NK-92 treated with Interleukin-12 subunit alpha and Interleukin-12 subunit beta, amount 100 ng/mL, for 24 hours (cell line): ENCODE results near the gene OR2D3.
"Not testable (repeated sequence)": the region's sequence is repeated elsewhere in the genome, so short reads cannot be mapped to it uniquely, and the experiment has no call there.

Experiments
- DNase-seq: peaks from one replicate; lab custom pipeline; 2025; lab: John Stamatoyannopoulos, UW

Gene OR2D3

GRCh38 chr11:6927030-6927617, 6.3 kb downstream of the OR2D3 start:
- no peak for DNase-seq

- DNase-seq = no peak
Observed at GRCh38 chr11:6928916-6929315, 8.1 kb downstream of the OR2D3 start.

GRCh38 chr11:6931146-6931713, 10.4 kb downstream of the OR2D3 start:
- DNase-seq = no peak

GRCh38 chr11:6932145-6932544, 11.3 kb downstream of the OR2D3 start:
- no peak for DNase-seq

DNA sequence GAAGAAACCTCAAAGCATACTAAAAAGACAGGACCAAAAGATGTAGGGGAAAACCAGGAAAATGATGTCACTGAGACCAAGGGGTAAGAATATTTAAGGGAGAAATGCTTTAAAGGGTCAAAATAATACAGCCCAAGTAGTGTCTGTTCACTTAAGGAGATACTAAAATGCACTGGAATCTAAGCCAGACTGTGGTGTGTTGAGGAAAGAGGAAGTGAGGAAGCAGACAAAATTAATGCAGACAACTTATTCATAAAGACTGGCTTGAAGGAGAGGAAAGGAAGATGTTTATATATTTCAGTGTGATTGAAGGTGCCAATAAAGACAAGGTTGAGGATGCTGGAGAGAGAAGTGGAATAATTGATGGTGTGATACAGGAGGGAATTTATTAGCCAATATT, 21.2 kb downstream of the OR2D3 start:
- no peak for DNase-seq

DNA sequence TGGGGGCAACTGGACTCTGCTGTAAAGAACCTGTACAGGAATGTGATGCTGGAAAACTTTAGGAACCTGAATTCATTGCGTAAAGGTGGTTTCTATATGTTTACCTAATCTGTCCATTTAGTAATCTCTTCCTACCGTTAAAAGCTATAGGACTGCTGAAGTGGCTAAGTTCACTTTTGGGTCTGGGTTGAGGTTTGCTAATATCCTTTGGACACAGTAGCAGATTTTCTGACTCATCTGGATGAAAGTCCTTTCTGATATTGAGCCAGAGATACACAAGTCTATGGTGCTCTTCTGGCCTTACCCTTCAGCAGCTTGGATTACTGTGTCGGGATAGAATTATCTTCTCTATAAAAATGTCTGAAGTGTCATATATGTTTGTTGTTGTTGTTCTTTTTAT, 22.3 kb downstream of the OR2D3 start:
- no peak for DNase-seq

DNA sequence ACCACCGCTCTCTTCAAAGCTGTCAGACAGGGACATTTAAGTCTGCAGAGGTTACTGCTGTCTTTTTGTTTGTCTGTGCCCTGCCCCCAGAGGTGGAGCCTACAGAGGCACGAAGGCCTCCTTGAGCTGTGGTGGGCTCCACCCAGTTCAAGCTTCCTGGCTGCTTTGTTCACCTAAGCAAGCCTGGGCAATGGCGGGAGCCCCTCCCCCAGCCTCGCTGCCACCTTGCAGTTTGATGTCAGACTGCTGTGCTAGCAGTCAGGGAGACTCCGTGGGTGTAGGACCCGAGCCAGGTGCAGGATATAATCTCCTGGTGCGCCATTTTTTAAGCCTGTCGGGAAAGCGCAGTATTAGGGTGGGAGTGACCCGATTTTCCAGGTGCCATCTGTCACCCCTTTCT, 33.4 kb downstream of the OR2D3 start:
- DNase-seq = not testable (repeated sequence)

DNA sequence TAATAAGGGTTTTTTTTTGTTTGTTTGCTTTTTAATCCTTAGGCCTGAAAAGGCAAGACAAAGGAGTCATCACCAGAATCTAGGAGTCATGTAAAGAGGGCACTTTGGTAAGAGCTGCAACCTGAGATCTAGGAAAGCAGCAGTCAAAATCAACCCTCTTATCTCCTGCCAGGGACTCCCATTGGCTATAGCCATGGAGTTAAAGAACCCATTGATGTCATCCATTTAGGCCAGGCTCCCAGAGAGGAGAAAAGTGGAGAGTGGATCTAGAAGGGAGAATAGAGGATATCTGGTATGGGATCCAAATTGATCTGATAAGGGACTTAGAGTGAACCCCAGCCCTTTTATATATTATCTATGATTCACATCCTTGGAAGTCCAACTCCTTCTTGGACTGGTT, 41.3 kb downstream of the OR2D3 start:
- no peak for DNase-seq

- DNase-seq = no peak
Observed at GRCh38 chr11:6962673-6963072, 41.9 kb downstream of the OR2D3 start.

- no peak for DNase-seq
Observed at GRCh38 chr11:6968816-6969215, 48.0 kb downstream of the OR2D3 start.

DNA sequence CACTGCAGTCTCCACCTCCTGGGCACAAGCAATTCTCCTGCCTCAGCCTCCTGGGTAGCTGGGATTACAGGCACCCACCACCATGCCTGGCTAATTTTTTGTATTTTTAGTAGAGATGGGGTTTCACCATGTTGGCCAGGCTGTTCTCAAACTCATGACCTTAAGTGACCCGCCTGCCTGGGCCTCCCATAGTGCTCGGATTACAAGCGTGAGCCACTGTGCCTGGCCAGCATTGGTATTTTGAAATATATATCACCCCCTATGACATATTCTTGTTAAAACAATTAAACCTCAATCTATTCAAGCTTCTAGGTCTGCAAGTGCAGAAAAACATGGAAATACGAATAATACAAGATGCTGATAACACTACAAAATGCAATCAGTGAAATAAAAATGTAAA, 49.1 kb downstream of the OR2D3 start:
- not testable (repeated sequence) for DNase-seq
